GM10248 (cell line): ENCODE measurements around the gene PSMD2.

Source experiments
- CTCF ChIA-PET: fragments of 300-600 bp; sonication (Branson Sonifier 250); formaldehyde crosslinking; extraction: SDS; loops from one replicate; lab custom pipeline; 2021; ENCODE audit warnings: antibody characterized with exemption; lab: Yijun Ruan, JAX
- POLR2A ChIA-PET: fragments of 350-650 bp; sonication (Branson Sonifier 250); formaldehyde crosslinking; extraction: SDS; loops from one replicate; lab custom pipeline; 2020; ENCODE audit warnings: antibody characterized with exemption; lab: Yijun Ruan, JAX
- DNase-seq: peaks from one replicate; pipeline ENCODE4 v3.0.0; 2012; ENCODE audit errors: extremely low spot score
- CTCF ChIP-seq: IDR thresholded peaks from 2 replicates; pipeline ENCODE4 v1.5.1; 2012; ENCODE audit warnings: mild to moderate bottlenecking, low read depth; ENCODE audit errors: extremely low read depth, missing control alignments, control extremely low read depth

Gene PSMD2

GRCh38 chr3:184352149-184352785, 53.2 kb downstream of the PSMD2 start:
- CTCF ChIA-PET = interaction anchor here (1.2 to 3.3 kb wide), 4 partner anchors 11 to 162 kb away, joined by 3 to 31 read pairs (median 14); no protein-coding TSS in a partner anchor
- TF ChIP-seq CTCF = no peak
- DNase-seq = no peak
- POLR2A ChIA-PET = no interaction called here

GRCh38 chr3:184352897-184353545, 54.0 kb downstream of the PSMD2 start:
- no peak for TF ChIP-seq CTCF
- POLR2A ChIA-PET = no interaction called here
- DNase-seq = no peak
- CTCF ChIA-PET = interaction anchor here (0.8 to 3.3 kb wide), 18 partner anchors 8 to 198 kb away, joined by 3 to 31 read pairs (median 4); partner anchors contain the start of genes CLCN2, FAM131A and POLR2H

GRCh38 chr3:184353546-184353941, 54.5 kb downstream of the PSMD2 start:
- POLR2A ChIA-PET = interaction anchor here (0.6 kb wide), 1 partner anchor 35 kb away, joined by 5 read pairs; no protein-coding TSS in a partner anchor
- CTCF ChIA-PET = interaction anchor here (0.8 to 3.3 kb wide), 19 partner anchors 8 to 197 kb away, joined by 3 to 31 read pairs (median 4); partner anchors contain the start of genes CLCN2, FAM131A and POLR2H
- no peak for TF ChIP-seq CTCF
- DNase-seq = no peak

GRCh38 chr3:184354121-184354728, 55.2 kb downstream of the PSMD2 start:
- POLR2A ChIA-PET = interaction anchor here (0.6 kb wide), 1 partner anchor 36 kb away, joined by 5 read pairs; no protein-coding TSS in a partner anchor
- TF ChIP-seq CTCF = peak; percentile 87
- DNase-seq = peak; percentile 84
- CTCF ChIA-PET = interaction anchor here (0.8 to 3.3 kb wide), 20 partner anchors 8 to 196 kb away, joined by 3 to 31 read pairs (median 4); partner anchors contain the start of genes CLCN2, FAM131A and POLR2H

- POLR2A ChIA-PET = no interaction called here
- TF ChIP-seq CTCF = no peak
- CTCF ChIA-PET = interaction anchor here (0.9 to 3.3 kb wide), 5 partner anchors 17 to 159 kb away, joined by 3 to 18 read pairs (median 3); partner anchors contain the start of gene FAM131A
- no peak for DNase-seq
Observed at GRCh38 chr3:184354754-184355153, 55.7 kb downstream of the PSMD2 start.
